Measurements from ENCODE around the gene MTRFR. TPM values are rescaled to one million over a fixed set of nuclear protein-coding genes. Genes with fewer than 3 reads are reported as not detected.

Gene MTRFR
- polyA plus RNA-seq = 18.0 and 24.9 TPM in 2 replicates

GRCh38 chr12:123232807-123233504, at the start of gene MTRFR, which contains the start of gene MPHOSPH9:
TSS of gene MTRFR (plus strand) at chr12:123233436. CDS start at chr12:123253675, 20,239 bp downstream.
TSS of gene MPHOSPH9 (minus strand) at chr12:123233141. CDS start at chr12:123230364, 2,777 bp downstream.

Other genes with a start within 250 kb of the MTRFR start
- 0.23 and 0.39 TPM in 2 replicates for gene PITPNM2, start 82.3 kb upstream of the MTRFR start, polyA plus RNA-seq
- gene MPHOSPH9, start 295 bp upstream of the MTRFR start, polyA plus RNA-seq = 12.4 and 18.9 TPM in 2 replicates
- 60.0 and 90.9 TPM in 2 replicates for gene CDK2AP1, start 38.4 kb downstream of the MTRFR start, polyA plus RNA-seq
- gene SBNO1, start 131.4 kb downstream of the MTRFR start, polyA plus RNA-seq = 13.4 and 20.8 TPM in 2 replicates
- 3.1 and 5.3 TPM in 2 replicates for gene KMT5A, start 150.7 kb downstream of the MTRFR start, polyA plus RNA-seq
- gene RILPL2, start 203.2 kb downstream of the MTRFR start, polyA plus RNA-seq = 0.15 and 0.90 TPM in 2 replicates
- gene SNRNP35, start 224.7 kb downstream of the MTRFR start, polyA plus RNA-seq = 48.6 and 58.7 TPM in 2 replicates